GM23338 (cell line): ENCODE results near the gene GPSM1. TPM values are rescaled to one million over a fixed set of nuclear protein-coding genes. Genes with fewer than 3 reads are reported as not detected.

Experiments used
- ATAC-seq: fragments of 200-7000 bp; cut with Tn5 transposase; 3 replicates; pipeline ENCODE4 v1.9.1; 2020
- DNase-seq: peaks from one replicate; pipeline ENCODE4 v3.0.0-alpha.2; 2015; ENCODE audit warnings: low spot score
- H2AFZ ChIP-seq: fragments of 200-600 bp; sonication (generic); 2 replicates; pipeline ENCODE4 v1.8.0; 2016; ENCODE audit warnings: antibody characterized with exemption, mild to moderate bottlenecking, moderate library complexity
- H3F3A ChIP-seq: fragments of 200-600 bp; sonication (generic); replicated peaks from 2 replicates; pipeline ENCODE4 v1.8.0; 2017; ENCODE audit warnings: antibody characterized with exemption, mixed run types, low read depth
- H3K27ac ChIP-seq: fragments of 200-600 bp; sonication (generic); 2 replicates; pipeline ENCODE4 v1.6.1; 2016; ENCODE audit warnings: low read depth
- H3K27me3 ChIP-seq: fragments of 200-600 bp; sonication (generic); 2 replicates; pipeline ENCODE4 v1.8.0; 2016; ENCODE audit warnings: mild to moderate bottlenecking, mixed run types, moderate library complexity; ENCODE audit not compliant: insufficient read depth
- H3K36me3 ChIP-seq: fragments of 200-600 bp; sonication (generic); 2 replicates; pipeline ENCODE4 v1.8.0; 2016; ENCODE audit warnings: mild to moderate bottlenecking; ENCODE audit not compliant: insufficient read depth
- H3K4me1 ChIP-seq: fragments of 200-600 bp; sonication (generic); 2 replicates; pipeline ENCODE4 v1.8.0; 2016; ENCODE audit warnings: mild to moderate bottlenecking, moderate library complexity; ENCODE audit not compliant: insufficient read depth
- H3K4me2 ChIP-seq: fragments of 200-600 bp; sonication (generic); 2 replicates; pipeline ENCODE4 v1.7.1; 2017; ENCODE audit warnings: mixed run types
- H3K4me3 ChIP-seq: fragments of 200-600 bp; sonication (generic); 2 replicates; pipeline ENCODE4 v1.6.1; 2016; ENCODE audit warnings: mixed run types
- H3K79me2 ChIP-seq: fragments of 200-600 bp; sonication (generic); replicated peaks from 2 replicates; pipeline ENCODE4 v1.8.0; 2017; ENCODE audit warnings: mild to moderate bottlenecking; ENCODE audit not compliant: insufficient read depth
- H3K9me2 ChIP-seq: fragments of 200-600 bp; sonication (generic); 2 replicates; pipeline ENCODE4 v1.8.0; 2017; ENCODE audit not compliant: insufficient read depth
- H4K20me1 ChIP-seq: fragments of 200-600 bp; sonication (generic); replicated peaks from 2 replicates; pipeline ENCODE4 v1.8.0; 2017; ENCODE audit warnings: mild to moderate bottlenecking; ENCODE audit not compliant: insufficient read depth
- H3K27ac Mint-ChIP-seq: 2 replicates; pipeline ENCODE4 v1.8.0; 2020; ENCODE audit warnings: inconsistent platforms, mild to moderate bottlenecking, moderate library complexity, mixed read lengths
- H3K27me3 Mint-ChIP-seq: 3 replicates; pipeline ENCODE4 v1.8.0; 2022; ENCODE audit warnings: low read depth, mild to moderate bottlenecking, moderate library complexity, mixed read lengths, inconsistent platforms; ENCODE audit not compliant: insufficient read depth, poor library complexity
- H3K36me3 Mint-ChIP-seq: 3 replicates; pipeline ENCODE4 v1.8.0; 2021; ENCODE audit warnings: low read depth, mild to moderate bottlenecking, inconsistent platforms, moderate library complexity, mixed read lengths
- H3K4me1 Mint-ChIP-seq: 3 replicates; pipeline ENCODE4 v1.8.0; 2020; ENCODE audit warnings: mild to moderate bottlenecking, inconsistent platforms, mixed read lengths
- H3K4me3 Mint-ChIP-seq: 3 replicates; pipeline ENCODE4 v1.8.0; 2021; ENCODE audit warnings: moderate library complexity, mild to moderate bottlenecking, inconsistent platforms, mixed read lengths
- H3K9me3 Mint-ChIP-seq: 3 replicates; pipeline ENCODE4 v1.8.0; 2020; ENCODE audit warnings: moderate library complexity, mild to moderate bottlenecking, inconsistent platforms, mixed read lengths
- EZH2 ChIP-seq: fragments of 200-600 bp; sonication (generic); IDR thresholded peaks from one replicate; pipeline ENCODE4 v1.8.0; 2017; ENCODE audit warnings: antibody characterized with exemption, mild to moderate bottlenecking, low read depth; ENCODE audit not compliant: unreplicated experiment
- JUNB ChIP-seq: IDR thresholded peaks from one replicate; pipeline ENCODE4 v1.6.1; 2016; ENCODE audit warnings: antibody characterized with exemption; ENCODE audit not compliant: unreplicated experiment
- NANOG ChIP-seq: IDR thresholded peaks from 2 replicates; pipeline ENCODE4 v1.6.1; 2016; ENCODE audit warnings: antibody characterized with exemption, borderline replicate concordance
- POLR2AphosphoS5 ChIP-seq: IDR thresholded peaks from 2 replicates; pipeline ENCODE4 v1.6.1; 2016; ENCODE audit warnings: antibody characterized with exemption, low read depth
- STAT1 ChIP-seq: IDR thresholded peaks from one replicate; pipeline ENCODE4 v1.6.1; 2016; ENCODE audit warnings: antibody characterized with exemption; ENCODE audit not compliant: unreplicated experiment
- polyA plus RNA-seq: library from polyadenylated mRNA; unstranded; fragments of >200 nt; fragmentation: Nextera tagmentation; extraction: Ambion mirVana; gene quantifications from 2 replicates; pipeline ENCODE4 v1.2.1, GENCODE V29; 2016
- total RNA-seq: library from RNA; depleted of rRNA; stranded (reverse); fragments of >200 nt; shearing (Covaris generic); gene quantifications from 2 replicates; pipeline ENCODE4 v1.2.3, GENCODE V29; 2014
- TF ChIP-seq, protein P1 (sequence below), 2 experiments: fragments of 200-600 bp in 1 of 2; sonication (generic) in 1 of 2; conservative IDR thresholded peaks; 2 replicates each; pipeline versions ENCODE4 v1.5.1 to v1.6.1; 2016 to 2017; ENCODE audit warnings: antibody characterized with exemption in 2 of 2, low read depth in 2 of 2, mild to moderate bottlenecking in 2 of 2, moderate library complexity in 1 of 2
- TF ChIP-seq, protein P2 (sequence below): IDR thresholded peaks from 2 replicates; pipeline ENCODE4 v1.6.1; 2016; ENCODE audit warnings: antibody characterized with exemption
- TF ChIP-seq, protein P3 (sequence below): IDR thresholded peaks from one replicate; pipeline ENCODE4 v1.6.1; 2018; ENCODE audit warnings: antibody characterized with exemption; ENCODE audit not compliant: unreplicated experiment

The GPSM1 gene
- total and polyA plus RNA-seq, 2 experiments from 2014 or later: 4.8 to 23.2 TPM

DNA sequence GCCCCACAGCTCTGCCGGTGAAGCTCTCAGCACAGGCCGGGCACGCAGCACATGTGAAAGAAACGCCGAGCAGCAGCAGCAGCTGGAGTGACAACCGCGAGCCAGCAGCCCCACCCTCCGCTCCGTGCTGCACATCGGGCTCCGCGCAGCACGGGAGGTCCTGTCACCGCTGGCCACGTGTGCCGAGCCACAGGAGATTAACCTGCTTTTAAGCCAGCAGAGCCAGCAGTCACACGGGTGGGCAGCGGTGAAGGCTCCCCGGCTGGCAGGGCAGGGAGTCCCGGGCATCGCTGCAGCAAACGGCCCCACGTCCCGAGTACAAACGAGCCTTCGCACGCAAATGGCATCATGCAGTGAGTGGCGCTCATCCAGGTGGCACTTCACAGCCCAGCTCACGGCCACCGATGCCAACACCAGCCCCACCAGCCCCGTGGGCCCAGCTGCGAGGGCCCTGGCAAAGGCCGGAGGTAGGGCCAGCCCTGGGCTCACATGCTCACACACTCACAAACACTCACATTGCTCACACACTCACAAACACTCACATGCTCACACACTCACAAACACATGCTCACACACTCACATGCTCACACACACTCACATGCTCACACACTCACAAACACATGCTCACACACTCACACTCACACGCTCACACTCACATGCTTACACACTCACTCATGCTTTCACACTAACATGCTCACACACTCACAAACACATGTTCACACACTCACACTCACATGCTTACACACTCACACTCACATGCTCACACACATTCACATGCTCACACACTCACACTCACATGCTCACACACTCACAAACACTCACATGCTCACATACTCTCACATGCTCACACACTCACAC lies 34.5 kb upstream of the GPSM1 start:
- no peak overlapping the region for H3K4me3 ChIP-seq
- peaks cover 11% of the 10 kb centered on the region; the same call in 1 of the 2 replicates for H3F3A ChIP-seq
- DNase-seq (no peak), ATAC-seq (no peak)
- no peaks in the 10 kb centered on the region for H3K79me2 ChIP-seq
- Mint-ChIP-seq H3K4me1 (no peaks in the 10 kb centered on the region), H3K27me3 (peaks cover 3% of the 10 kb centered on the region), H3K9me3 (no peaks in the 10 kb centered on the region), H3K36me3 (no peaks in the 10 kb centered on the region), H3K4me3 (no peak overlapping the region), H3K27ac (no peak overlapping the region)
- H3K9me2 ChIP-seq: no peaks in the 10 kb centered on the region
- TF ChIP-seq, protein P1, sequence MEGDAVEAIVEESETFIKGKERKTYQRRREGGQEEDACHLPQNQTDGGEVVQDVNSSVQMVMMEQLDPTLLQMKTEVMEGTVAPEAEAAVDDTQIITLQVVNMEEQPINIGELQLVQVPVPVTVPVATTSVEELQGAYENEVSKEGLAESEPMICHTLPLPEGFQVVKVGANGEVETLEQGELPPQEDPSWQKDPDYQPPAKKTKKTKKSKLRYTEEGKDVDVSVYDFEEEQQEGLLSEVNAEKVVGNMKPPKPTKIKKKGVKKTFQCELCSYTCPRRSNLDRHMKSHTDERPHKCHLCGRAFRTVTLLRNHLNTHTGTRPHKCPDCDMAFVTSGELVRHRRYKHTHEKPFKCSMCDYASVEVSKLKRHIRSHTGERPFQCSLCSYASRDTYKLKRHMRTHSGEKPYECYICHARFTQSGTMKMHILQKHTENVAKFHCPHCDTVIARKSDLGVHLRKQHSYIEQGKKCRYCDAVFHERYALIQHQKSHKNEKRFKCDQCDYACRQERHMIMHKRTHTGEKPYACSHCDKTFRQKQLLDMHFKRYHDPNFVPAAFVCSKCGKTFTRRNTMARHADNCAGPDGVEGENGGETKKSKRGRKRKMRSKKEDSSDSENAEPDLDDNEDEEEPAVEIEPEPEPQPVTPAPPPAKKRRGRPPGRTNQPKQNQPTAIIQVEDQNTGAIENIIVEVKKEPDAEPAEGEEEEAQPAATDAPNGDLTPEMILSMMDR (conservative IDR thresholded peaks at IDR 0.05; ENCODE audit: low read depth in 2 of 2): no peak
- no peak for TF ChIP-seq POLR2AphosphoS5
- TF ChIP-seq, protein P2, sequence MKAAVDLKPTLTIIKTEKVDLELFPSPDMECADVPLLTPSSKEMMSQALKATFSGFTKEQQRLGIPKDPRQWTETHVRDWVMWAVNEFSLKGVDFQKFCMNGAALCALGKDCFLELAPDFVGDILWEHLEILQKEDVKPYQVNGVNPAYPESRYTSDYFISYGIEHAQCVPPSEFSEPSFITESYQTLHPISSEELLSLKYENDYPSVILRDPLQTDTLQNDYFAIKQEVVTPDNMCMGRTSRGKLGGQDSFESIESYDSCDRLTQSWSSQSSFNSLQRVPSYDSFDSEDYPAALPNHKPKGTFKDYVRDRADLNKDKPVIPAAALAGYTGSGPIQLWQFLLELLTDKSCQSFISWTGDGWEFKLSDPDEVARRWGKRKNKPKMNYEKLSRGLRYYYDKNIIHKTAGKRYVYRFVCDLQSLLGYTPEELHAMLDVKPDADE: no peak
- TF ChIP-seq, protein P3, sequence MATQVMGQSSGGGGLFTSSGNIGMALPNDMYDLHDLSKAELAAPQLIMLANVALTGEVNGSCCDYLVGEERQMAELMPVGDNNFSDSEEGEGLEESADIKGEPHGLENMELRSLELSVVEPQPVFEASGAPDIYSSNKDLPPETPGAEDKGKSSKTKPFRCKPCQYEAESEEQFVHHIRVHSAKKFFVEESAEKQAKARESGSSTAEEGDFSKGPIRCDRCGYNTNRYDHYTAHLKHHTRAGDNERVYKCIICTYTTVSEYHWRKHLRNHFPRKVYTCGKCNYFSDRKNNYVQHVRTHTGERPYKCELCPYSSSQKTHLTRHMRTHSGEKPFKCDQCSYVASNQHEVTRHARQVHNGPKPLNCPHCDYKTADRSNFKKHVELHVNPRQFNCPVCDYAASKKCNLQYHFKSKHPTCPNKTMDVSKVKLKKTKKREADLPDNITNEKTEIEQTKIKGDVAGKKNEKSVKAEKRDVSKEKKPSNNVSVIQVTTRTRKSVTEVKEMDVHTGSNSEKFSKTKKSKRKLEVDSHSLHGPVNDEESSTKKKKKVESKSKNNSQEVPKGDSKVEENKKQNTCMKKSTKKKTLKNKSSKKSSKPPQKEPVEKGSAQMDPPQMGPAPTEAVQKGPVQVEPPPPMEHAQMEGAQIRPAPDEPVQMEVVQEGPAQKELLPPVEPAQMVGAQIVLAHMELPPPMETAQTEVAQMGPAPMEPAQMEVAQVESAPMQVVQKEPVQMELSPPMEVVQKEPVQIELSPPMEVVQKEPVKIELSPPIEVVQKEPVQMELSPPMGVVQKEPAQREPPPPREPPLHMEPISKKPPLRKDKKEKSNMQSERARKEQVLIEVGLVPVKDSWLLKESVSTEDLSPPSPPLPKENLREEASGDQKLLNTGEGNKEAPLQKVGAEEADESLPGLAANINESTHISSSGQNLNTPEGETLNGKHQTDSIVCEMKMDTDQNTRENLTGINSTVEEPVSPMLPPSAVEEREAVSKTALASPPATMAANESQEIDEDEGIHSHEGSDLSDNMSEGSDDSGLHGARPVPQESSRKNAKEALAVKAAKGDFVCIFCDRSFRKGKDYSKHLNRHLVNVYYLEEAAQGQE: no peak
- no peak for TF ChIP-seq JUNB
- TF ChIP-seq EZH2: no peak
- no peak for TF ChIP-seq STAT1
- TF ChIP-seq NANOG: no peak
- no peaks in the 10 kb centered on the region for H3K27me3 ChIP-seq
- H3K4me1 ChIP-seq: no peaks in the 10 kb centered on the region
- H2AFZ ChIP-seq: no peak overlapping the region
- no peak overlapping the region for H3K4me2 ChIP-seq
- H3K27ac ChIP-seq: no peak overlapping the region
- H4K20me1 ChIP-seq: no peaks in the 10 kb centered on the region
- H3K36me3 ChIP-seq: no peaks in the 10 kb centered on the region
